Measurements from ENCODE around the gene FAM110D. TPM values are rescaled to one million over a fixed set of nuclear protein-coding genes. Genes with fewer than 3 reads are reported as not detected.

FAM110D gene
- total and polyA plus RNA-seq, 2 experiments from 2014 or later: 0.10 to 0.44 TPM

DNA sequence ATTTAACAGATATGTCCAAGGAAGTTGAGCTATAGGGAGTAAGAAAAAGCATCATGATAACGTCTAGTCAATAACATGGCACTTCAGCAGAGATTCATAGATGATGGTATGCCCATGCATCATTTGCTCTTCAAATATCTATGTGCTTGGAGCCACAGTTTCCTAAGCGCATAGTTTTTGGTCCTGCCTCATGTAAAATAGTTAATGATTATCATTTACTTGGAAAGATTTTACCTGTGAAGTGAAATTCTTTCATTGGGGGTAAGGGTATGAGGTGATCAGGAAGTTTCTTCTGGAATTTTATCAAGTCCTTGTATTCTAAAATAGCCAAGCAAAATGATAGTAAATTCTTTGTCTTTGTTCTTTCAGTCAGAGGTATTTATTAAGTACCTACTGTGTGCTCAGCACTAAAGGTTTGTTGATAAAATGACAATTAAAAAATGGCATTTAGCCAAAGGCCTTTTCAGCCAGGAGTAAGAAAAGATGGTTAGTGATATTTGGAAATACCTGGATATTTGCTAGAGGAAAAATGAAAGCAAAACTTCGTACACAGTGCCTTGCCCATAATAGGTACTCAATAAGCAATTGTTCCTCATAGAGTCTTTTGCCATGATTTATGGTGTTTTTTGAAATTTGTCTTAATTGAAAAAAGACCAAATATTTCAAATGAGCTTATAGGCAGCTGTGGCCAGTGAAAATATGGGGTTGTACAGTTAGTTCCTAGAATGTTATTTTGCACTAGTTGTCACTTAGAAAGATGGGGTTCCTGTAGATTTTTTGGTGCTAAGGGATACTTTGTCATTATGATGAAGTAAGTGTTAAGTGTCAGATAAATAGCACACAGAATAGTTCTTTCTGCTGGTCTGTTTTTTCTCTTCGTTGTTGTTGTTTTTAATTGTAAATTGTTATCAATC, 34.2 kb upstream of the FAM110D start:
- H3K36me3 ChIP-seq (replicated peaks; ENCODE audit: insufficient read depth, low read depth): no peaks in the 10 kb centered on the region
- no peak for DNase-seq (ENCODE audit: low spot score)
- H3K4me1 ChIP-seq (ENCODE audit: insufficient read depth): peaks cover 3% of the 10 kb centered on the region
- no peaks in the 10 kb centered on the region for H3K9me3 ChIP-seq (ENCODE audit: low read depth)
- TF ChIP-seq EZH2phosphoT487 (IDR thresholded peaks at IDR 0.05; ENCODE audit: low read depth, severe bottlenecking, unreplicated experiment) (no peak), EZH2 (IDR thresholded peaks at IDR 0.05; ENCODE audit: borderline replicate concordance) (no peak)
- TF ChIP-seq, protein P1, sequence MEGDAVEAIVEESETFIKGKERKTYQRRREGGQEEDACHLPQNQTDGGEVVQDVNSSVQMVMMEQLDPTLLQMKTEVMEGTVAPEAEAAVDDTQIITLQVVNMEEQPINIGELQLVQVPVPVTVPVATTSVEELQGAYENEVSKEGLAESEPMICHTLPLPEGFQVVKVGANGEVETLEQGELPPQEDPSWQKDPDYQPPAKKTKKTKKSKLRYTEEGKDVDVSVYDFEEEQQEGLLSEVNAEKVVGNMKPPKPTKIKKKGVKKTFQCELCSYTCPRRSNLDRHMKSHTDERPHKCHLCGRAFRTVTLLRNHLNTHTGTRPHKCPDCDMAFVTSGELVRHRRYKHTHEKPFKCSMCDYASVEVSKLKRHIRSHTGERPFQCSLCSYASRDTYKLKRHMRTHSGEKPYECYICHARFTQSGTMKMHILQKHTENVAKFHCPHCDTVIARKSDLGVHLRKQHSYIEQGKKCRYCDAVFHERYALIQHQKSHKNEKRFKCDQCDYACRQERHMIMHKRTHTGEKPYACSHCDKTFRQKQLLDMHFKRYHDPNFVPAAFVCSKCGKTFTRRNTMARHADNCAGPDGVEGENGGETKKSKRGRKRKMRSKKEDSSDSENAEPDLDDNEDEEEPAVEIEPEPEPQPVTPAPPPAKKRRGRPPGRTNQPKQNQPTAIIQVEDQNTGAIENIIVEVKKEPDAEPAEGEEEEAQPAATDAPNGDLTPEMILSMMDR (IDR thresholded peaks at IDR 0.05; ENCODE audit: poor library complexity): no peak
- H3K27ac ChIP-seq: no peak overlapping the region
- peaks cover 15% of the 10 kb centered on the region for H3K79me2 ChIP-seq
- H3K9me2 ChIP-seq (replicated peaks; ENCODE audit: insufficient read depth): no peaks in the 10 kb centered on the region
- no peak overlapping the region for H3K4me3 ChIP-seq
- no peak overlapping the region for H3K4me2 ChIP-seq
- no peak overlapping the region for H2AFZ ChIP-seq
- peaks cover 4% of the 10 kb centered on the region for H4K20me1 ChIP-seq (ENCODE audit: insufficient read depth, poor library complexity, severe bottlenecking)
- WGBS (ENCODE audit: low lambda C conversion rate, missing lambda C conversion rate): 92% methylated on average over 4 of the region's 4 CpGs
- H3K27me3 ChIP-seq: no peaks in the 10 kb centered on the region

DNA sequence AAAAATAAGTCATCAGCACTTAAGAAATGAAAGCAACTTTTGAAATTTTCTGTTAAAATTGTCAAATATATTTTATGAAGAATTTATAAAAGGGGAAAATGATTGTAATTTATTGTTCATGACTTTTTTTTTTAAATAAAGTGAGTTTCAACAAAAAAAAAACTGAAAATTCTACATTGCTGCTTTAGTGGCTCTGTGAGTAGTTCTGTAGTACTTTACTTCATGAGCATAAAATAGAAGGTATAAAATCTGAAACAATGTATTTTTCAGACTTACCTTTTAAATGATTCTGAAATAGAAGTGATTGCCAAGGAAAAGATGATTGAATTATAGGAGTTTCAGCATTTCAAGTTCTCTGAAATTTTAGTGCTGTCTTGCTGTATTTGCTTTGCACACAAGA, 33.5 kb upstream of the FAM110D start:
- no peaks in the 10 kb centered on the region for H3K36me3 ChIP-seq (replicated peaks; ENCODE audit: insufficient read depth, low read depth)
- no peak for TF ChIP-seq EZH2 (IDR thresholded peaks at IDR 0.05; ENCODE audit: borderline replicate concordance)
- TF ChIP-seq, protein P1 (IDR thresholded peaks at IDR 0.05; ENCODE audit: poor library complexity): no peak
- TF ChIP-seq EZH2phosphoT487 (IDR thresholded peaks at IDR 0.05; ENCODE audit: low read depth, severe bottlenecking, unreplicated experiment): no peak
- H3K4me1 ChIP-seq (ENCODE audit: insufficient read depth): peaks cover 3% of the 10 kb centered on the region
- no peak overlapping the region for H3K4me2 ChIP-seq
- no peak for DNase-seq (ENCODE audit: low spot score)
- H3K79me2 ChIP-seq: peaks cover 15% of the 10 kb centered on the region
- no peak overlapping the region for H3K27ac ChIP-seq
- H3K9me2 ChIP-seq (replicated peaks; ENCODE audit: insufficient read depth): no peaks in the 10 kb centered on the region
- no peaks in the 10 kb centered on the region for H3K27me3 ChIP-seq
- H3K4me3 ChIP-seq: no peak overlapping the region
- H3K9me3 ChIP-seq (ENCODE audit: low read depth): no peaks in the 10 kb centered on the region
- no peak overlapping the region for H2AFZ ChIP-seq
- H4K20me1 ChIP-seq (ENCODE audit: insufficient read depth, poor library complexity, severe bottlenecking): peaks cover 4% of the 10 kb centered on the region

DNA sequence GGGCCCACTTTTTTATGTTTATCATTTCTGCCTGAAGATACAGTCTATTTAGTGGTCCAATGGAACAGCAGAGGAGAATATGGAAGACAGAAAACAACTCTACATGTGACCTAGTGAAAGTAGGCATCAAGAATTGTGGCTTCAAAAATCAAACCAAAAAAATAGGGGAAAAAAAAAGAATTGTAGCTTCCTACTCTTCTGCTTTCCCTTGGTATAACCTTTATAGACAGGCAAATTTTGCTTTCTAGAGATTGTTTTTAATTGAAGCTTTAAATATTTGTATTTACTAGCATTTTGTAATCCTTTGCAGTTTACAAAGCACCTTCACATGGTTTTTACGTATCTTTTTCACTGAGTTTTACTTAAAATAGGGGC, 32.9 kb upstream of the FAM110D start:
- TF ChIP-seq EZH2phosphoT487 (IDR thresholded peaks at IDR 0.05; ENCODE audit: low read depth, severe bottlenecking, unreplicated experiment): no peak

DNA sequence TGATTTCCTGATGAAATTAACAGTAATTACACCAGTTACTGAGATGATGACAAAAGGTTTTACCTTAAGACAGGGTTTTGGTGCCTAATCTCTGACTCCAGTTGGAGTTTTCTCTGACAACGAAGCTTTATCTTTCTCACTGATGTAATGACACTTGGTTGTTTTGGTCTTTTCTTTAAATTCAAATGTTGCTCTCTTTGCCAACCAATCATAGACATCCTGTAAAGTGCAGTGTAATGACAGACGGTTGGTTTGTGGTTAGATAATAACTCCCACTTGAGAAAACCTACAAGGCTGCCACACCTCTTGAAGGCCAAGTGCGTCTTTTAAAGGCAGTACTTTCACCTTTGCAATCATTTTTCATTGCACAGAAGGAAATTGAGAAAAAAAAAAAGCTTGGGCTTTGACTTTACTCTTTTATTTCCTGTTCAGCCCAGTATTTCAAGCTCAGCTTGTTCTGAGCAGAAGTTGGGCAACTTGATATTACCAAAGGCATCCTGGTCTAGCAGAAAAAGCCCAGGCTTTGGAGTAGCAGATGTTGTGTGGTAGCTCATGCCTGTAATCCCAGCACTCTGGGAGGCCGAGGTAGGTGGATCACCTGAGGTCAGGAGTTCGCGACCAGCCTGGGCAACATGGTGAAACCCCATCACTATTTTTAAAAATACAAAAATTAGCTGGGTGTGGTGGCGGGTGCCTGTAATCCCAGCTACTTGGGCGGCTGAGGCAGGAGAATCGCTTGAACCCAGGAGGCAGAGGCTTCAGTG, 32.4 kb upstream of the FAM110D start:
- WGBS (ENCODE audit: low lambda C conversion rate, missing lambda C conversion rate): 67% methylated on average over 9 of the region's 9 CpGs
- peaks cover 4% of the 10 kb centered on the region for H4K20me1 ChIP-seq (ENCODE audit: insufficient read depth, poor library complexity, severe bottlenecking)
- H3K27ac ChIP-seq: peak overlapping the region; percentile 64
- H3K4me2 ChIP-seq: peak overlapping the region; percentile 27
- H3K4me1 ChIP-seq (ENCODE audit: insufficient read depth): peaks cover 3% of the 10 kb centered on the region
- H3K36me3 ChIP-seq (replicated peaks; ENCODE audit: insufficient read depth, low read depth): no peaks in the 10 kb centered on the region
- H3K79me2 ChIP-seq: peaks cover 13% of the 10 kb centered on the region
- H2AFZ ChIP-seq: no peak overlapping the region
- DNase-seq (ENCODE audit: low spot score): peak; percentile 50
- no peaks in the 10 kb centered on the region for H3K9me3 ChIP-seq (ENCODE audit: low read depth)
- no peaks in the 10 kb centered on the region for H3K27me3 ChIP-seq
- H3K4me3 ChIP-seq: no peak overlapping the region
- H3K9me2 ChIP-seq (replicated peaks; ENCODE audit: insufficient read depth): no peaks in the 10 kb centered on the region
- TF ChIP-seq EZH2 (IDR thresholded peaks at IDR 0.05; ENCODE audit: borderline replicate concordance) (no peak), EZH2phosphoT487 (IDR thresholded peaks at IDR 0.05; ENCODE audit: low read depth, severe bottlenecking, unreplicated experiment) (no peak)
- TF ChIP-seq, protein P1 (IDR thresholded peaks at IDR 0.05; ENCODE audit: poor library complexity): no peak

More for the DNA sequence above, 32.9 kb upstream of the FAM110D start:
- Histone ChIP-seq H4K20me1 (ENCODE audit: insufficient read depth, poor library complexity, severe bottlenecking) (peaks cover 4% of the 10 kb centered on the region), H3K79me2 (peaks cover 15% of the 10 kb centered on the region), H3K4me3 (no peak overlapping the region), H3K9me3 (ENCODE audit: low read depth) (no peaks in the 10 kb centered on the region), H3K4me2 (no peak overlapping the region), H3K4me1 (ENCODE audit: insufficient read depth) (peaks cover 3% of the 10 kb centered on the region), H3K9me2 (replicated peaks; ENCODE audit: insufficient read depth) (no peaks in the 10 kb centered on the region), H2AFZ (no peak overlapping the region), H3K36me3 (replicated peaks; ENCODE audit: insufficient read depth, low read depth) (no peaks in the 10 kb centered on the region), H3K27ac (peak overlapping the region; percentile 47), H3K27me3 (no peaks in the 10 kb centered on the region)
- no peak for DNase-seq (ENCODE audit: low spot score)
- WGBS (ENCODE audit: low lambda C conversion rate, missing lambda C conversion rate): 76% methylated on average over 1 of the region's 1 CpG
